ENCODE measurements around the gene ANTXR1. TPM values are rescaled to one million over a fixed set of nuclear protein-coding genes. Genes with fewer than 3 reads are reported as not detected.

Gene ANTXR1
- total RNA-seq, 1 experiment from 2014 or later: 25.7 TPM

- TF ChIP-seq REST (IDR thresholded peaks at IDR 0.05; ENCODE audit: low read depth) (no peak), SIN3A (IDR thresholded peaks at IDR 0.05; ENCODE audit: low read depth) (no peak), ELF1 (IDR thresholded peaks at IDR 0.05; ENCODE audit: borderline replicate concordance, low read depth) (no peak), CEBPB (IDR thresholded peaks at IDR 0.05; ENCODE audit: low read depth) (no peak), CTCF (IDR thresholded peaks at IDR 0.05 in 2 of 3, conservative IDR thresholded peaks at IDR 0.05 in 1 of 3; ENCODE audit: borderline replicate concordance in 1 of 3, insufficient read depth in 1 of 3, low read depth in 2 of 3, low read length in 2 of 3) (no peak), SP1 (IDR thresholded peaks at IDR 0.05; ENCODE audit: low read depth) (0 out of 2 replicates have a peak, but pooled peaks have one; percentile 23)
Measured at GRCh38 chr2:69138793-69139459, 125.9 kb downstream of the ANTXR1 start (continued).

Data from HCT116 (cell line).